Mesothelial cell of epicardium (in vitro differentiated cells): Measurements from ENCODE around the gene BMAL2. TPM values are rescaled to one million over a fixed set of nuclear protein-coding genes. Genes with fewer than 3 reads are reported as not detected.

Source experiments
- DNase-seq, 2 experiments: peaks; one replicate each; pipeline ENCODE4 v3.0.0; 2021; ENCODE audit warnings: low spot score in 2 of 2; ENCODE audit not compliant: unreplicated experiment in 2 of 2
- H3K27ac Mint-ChIP-seq: 2 replicates; pipeline ENCODE4 v1.8.0; 2021; ENCODE audit warnings: mixed read lengths
- H3K27me3 Mint-ChIP-seq: 2 replicates; pipeline ENCODE4 v1.8.0; 2021; ENCODE audit warnings: low read depth, mixed read lengths
- H3K36me3 Mint-ChIP-seq: 2 replicates; pipeline ENCODE4 v1.8.0; 2021; ENCODE audit warnings: mixed read lengths
- H3K4me1 Mint-ChIP-seq: 2 replicates; pipeline ENCODE4 v1.8.0; 2021; ENCODE audit warnings: mixed read lengths
- H3K4me3 Mint-ChIP-seq: 2 replicates; pipeline ENCODE4 v1.8.0; 2021; ENCODE audit warnings: mild to moderate bottlenecking, moderate library complexity, mixed read lengths
- H3K9me3 Mint-ChIP-seq: 2 replicates; pipeline ENCODE4 v1.8.0; 2021; ENCODE audit warnings: mixed read lengths
- total RNA-seq: library from RNA; stranded (reverse); gene quantifications from 3 replicates; pipeline ENCODE4 v1.2.1, GENCODE V29; 2021
- TF ChIP-seq, protein P1 (sequence below): fragments of 200-600 bp; sonication (generic); IDR thresholded peaks from one replicate; pipeline ENCODE4 v1.5.0; 2021; ENCODE audit warnings: antibody characterized with exemption; ENCODE audit not compliant: unreplicated experiment

Gene BMAL2
- total RNA-seq, 1 donor from 2014 or later, result 3.8 TPM

DNA sequence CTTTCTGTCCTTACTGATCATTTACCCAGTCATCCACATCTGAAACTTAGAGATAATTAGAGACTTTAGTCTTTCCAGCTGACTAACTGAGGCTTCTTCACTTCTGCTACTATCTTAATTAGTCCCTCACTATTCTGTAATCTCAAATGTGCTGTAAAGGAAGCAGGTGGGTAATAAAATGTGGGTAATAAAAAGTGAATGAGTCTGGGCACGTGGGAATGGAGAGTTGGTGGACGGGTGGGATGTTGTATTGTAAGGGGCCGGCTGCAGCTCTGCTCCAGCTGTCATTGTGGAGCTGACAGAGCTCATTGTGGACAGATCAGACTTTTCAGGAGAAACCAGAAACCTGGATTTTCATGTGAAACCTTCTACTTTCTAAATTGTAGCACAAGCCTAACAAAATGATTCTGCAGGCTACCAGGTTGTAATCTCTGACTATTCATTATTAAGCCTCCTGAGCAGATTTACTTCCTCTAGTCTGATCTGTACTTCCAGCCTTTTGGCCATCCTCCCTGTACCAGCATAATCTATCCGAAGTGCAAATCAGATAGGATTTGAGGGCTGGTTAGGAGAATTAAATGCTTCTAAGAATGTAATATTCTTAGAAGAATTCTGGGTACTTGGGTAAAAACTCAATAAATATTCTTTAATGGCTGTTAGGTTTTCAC, 42.0 kb upstream of the BMAL2 start:
- Mint-ChIP-seq H3K27me3 (no peaks in the 10 kb centered on the region), H3K4me1 (peaks cover 17% of the 10 kb centered on the region), H3K36me3 (no peaks in the 10 kb centered on the region), H3K9me3 (no peaks in the 10 kb centered on the region), H3K27ac (no peak overlapping the region), H3K4me3 (no peak overlapping the region)
- no peak for DNase-seq
- TF ChIP-seq, protein P1, sequence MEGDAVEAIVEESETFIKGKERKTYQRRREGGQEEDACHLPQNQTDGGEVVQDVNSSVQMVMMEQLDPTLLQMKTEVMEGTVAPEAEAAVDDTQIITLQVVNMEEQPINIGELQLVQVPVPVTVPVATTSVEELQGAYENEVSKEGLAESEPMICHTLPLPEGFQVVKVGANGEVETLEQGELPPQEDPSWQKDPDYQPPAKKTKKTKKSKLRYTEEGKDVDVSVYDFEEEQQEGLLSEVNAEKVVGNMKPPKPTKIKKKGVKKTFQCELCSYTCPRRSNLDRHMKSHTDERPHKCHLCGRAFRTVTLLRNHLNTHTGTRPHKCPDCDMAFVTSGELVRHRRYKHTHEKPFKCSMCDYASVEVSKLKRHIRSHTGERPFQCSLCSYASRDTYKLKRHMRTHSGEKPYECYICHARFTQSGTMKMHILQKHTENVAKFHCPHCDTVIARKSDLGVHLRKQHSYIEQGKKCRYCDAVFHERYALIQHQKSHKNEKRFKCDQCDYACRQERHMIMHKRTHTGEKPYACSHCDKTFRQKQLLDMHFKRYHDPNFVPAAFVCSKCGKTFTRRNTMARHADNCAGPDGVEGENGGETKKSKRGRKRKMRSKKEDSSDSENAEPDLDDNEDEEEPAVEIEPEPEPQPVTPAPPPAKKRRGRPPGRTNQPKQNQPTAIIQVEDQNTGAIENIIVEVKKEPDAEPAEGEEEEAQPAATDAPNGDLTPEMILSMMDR, result no peak

DNA sequence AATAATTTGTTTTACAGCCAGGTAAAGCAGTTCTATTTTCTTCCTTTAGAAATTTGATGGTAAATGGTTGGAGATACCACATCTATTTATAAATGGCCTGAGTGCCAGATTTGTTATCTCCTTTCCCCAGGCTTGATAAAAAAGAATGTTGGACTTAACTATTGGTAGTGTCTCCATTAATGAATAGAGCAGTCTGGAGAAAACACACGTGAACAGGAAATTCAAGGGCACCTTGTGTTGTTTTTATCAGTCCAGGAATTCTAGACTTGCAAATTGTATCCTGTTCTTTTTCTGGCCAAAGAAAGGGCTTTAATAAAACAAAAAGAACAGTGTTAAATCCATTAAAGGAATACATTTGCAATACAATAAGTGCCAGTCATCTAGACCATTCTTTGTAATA, 40.8 kb upstream of the BMAL2 start:
- peaks cover 14% of the 10 kb centered on the region for H3K4me1 Mint-ChIP-seq
- DNase-seq, result no peak
- no peaks in the 10 kb centered on the region for H3K9me3 Mint-ChIP-seq
- no peaks in the 10 kb centered on the region for H3K27me3 Mint-ChIP-seq
- H3K27ac Mint-ChIP-seq, result peak overlapping the region; percentile 43
- TF ChIP-seq, protein P1, result no peak
- no peak overlapping the region for H3K4me3 Mint-ChIP-seq
- no peaks in the 10 kb centered on the region for H3K36me3 Mint-ChIP-seq

DNA sequence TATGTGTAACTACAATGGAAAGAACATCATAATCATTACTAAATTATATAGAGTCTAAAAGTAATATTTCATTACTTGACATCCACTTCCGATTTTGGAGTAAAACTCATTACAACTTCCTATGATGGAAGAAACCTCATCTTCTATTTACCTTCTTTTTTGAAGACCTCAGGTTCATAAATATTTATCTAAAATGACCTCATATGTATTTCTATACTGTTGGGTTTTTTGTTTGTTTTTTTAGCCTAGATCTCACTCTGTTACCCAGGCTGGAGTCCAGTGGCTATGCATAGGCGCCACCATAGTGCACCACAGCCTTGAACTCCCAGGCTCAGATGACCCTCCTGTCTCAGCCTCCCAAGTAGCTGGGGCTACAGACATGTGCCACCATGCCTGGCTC, 39.9 kb upstream of the BMAL2 start:
- TF ChIP-seq, protein P1, result no peak
- H3K9me3 Mint-ChIP-seq, result no peaks in the 10 kb centered on the region
- no peak for DNase-seq
- H3K36me3 Mint-ChIP-seq, result peaks cover 3% of the 10 kb centered on the region
- H3K4me1 Mint-ChIP-seq, result peaks cover 14% of the 10 kb centered on the region
- no peaks in the 10 kb centered on the region for H3K27me3 Mint-ChIP-seq
- H3K4me3 Mint-ChIP-seq, result no peak overlapping the region
- H3K27ac Mint-ChIP-seq, result no peak overlapping the region

DNA sequence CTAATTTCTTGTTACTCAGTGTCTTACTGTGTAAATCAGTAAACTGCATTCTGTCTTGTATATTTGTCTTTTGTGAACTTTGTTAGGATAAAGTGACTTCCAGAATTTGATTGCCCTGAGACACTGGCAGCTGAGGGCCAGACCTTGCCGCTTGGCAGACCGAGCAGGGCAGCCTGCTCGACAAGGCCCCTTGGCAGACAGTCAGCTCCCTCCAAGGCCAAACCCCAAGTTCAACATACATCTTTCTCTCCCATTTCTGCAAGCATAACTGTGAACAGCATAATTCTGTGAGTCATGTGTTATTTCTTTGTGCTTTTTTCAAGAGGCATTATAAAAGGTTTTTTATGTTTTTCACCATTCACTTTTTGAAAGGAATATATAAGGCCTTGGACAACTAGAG, 39.2 kb upstream of the BMAL2 start:
- TF ChIP-seq, protein P1, result no peak
- no peak for DNase-seq
- Mint-ChIP-seq H3K9me3 (peaks cover 3% of the 10 kb centered on the region), H3K36me3 (peaks cover 10% of the 10 kb centered on the region), H3K27me3 (no peaks in the 10 kb centered on the region), H3K27ac (no peak overlapping the region), H3K4me1 (peaks cover 14% of the 10 kb centered on the region), H3K4me3 (no peak overlapping the region)

DNA sequence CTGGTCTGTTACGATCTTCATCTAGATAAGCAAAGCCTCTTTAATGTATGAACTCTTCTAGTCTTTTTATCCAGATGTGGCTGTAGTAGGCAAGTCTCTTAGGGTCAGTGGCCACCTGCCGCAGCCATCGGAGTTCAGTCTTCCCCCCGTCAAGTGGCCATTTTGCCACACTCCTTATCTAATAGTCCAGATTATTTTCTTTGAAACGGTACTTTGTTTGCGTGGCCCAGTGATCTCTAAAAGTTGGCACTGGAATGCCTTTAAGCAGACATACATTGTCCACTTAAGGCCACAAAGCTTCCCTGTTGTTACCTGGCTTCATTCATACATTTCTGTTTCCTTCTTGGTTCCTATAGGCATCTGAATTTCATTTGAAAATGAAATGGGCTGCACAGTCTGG, 36.0 kb upstream of the BMAL2 start:
- Mint-ChIP-seq H3K4me3 (no peak overlapping the region), H3K27me3 (no peaks in the 10 kb centered on the region), H3K4me1 (peaks cover 2% of the 10 kb centered on the region), H3K36me3 (peaks cover 29% of the 10 kb centered on the region), H3K27ac (no peak overlapping the region), H3K9me3 (peaks cover 14% of the 10 kb centered on the region)
- no peak for DNase-seq
- TF ChIP-seq, protein P1, result no peak

DNA sequence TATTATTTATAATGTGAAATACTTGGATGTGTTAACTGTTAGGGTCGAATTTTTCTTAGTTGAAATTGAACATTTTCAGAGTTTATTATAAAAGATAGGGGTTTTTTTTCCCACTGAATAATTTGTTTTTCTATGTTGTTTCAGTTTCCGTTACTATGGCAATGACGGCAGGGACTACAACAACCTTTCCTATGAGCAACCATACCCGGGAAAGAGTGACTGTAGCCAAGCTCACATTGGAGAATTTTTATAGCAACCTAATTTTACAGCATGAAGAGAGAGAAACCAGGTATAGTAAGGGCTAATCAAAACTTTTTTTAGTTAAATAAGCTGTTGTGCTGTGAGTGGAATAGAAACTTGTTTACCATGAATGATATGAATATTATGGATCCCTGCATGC, 35.1 kb upstream of the BMAL2 start:
- Mint-ChIP-seq H3K4me1 (no peaks in the 10 kb centered on the region), H3K4me3 (no peak overlapping the region), H3K27me3 (no peaks in the 10 kb centered on the region), H3K36me3 (peaks cover 31% of the 10 kb centered on the region), H3K9me3 (peaks cover 14% of the 10 kb centered on the region), H3K27ac (no peak overlapping the region)
- TF ChIP-seq, protein P1, result no peak
- DNase-seq, result no peak
